IPS-15b (cell line): ENCODE data around the gene MAMLD1.

Source experiments
- H3K27me3 ChIP-seq: one replicate; pipeline ENCODE4 v1.6.1; 2013; ENCODE audit warnings: low read length; ENCODE audit not compliant: control insufficient read depth, insufficient read depth
- H3K36me3 ChIP-seq: one replicate; pipeline ENCODE4 v1.6.1; 2013; ENCODE audit warnings: low read length; ENCODE audit not compliant: control insufficient read depth, insufficient read depth
- H3K4me1 ChIP-seq: one replicate; pipeline ENCODE4 v1.6.1; 2013; ENCODE audit warnings: mild to moderate bottlenecking, low read length; ENCODE audit not compliant: control insufficient read depth, insufficient read depth
- H3K4me3 ChIP-seq: one replicate; pipeline ENCODE4 v1.5.1; 2013; ENCODE audit warnings: low read depth, low read length
- H3K9ac ChIP-seq: one replicate; pipeline ENCODE4 v1.6.1; 2013; ENCODE audit warnings: low read depth, mild to moderate bottlenecking, low read length
- H3K9me3 ChIP-seq: one replicate; pipeline ENCODE4 v1.6.1; 2013; ENCODE audit warnings: mild to moderate bottlenecking, low read length; ENCODE audit not compliant: control insufficient read depth, insufficient read depth

The MAMLD1 gene

GRCh38 chrX:150487369-150488094, 124.4 kb downstream of the MAMLD1 start:
- no peak overlapping the region for H3K9ac ChIP-seq
- no peaks in the 10 kb centered on the region for H3K4me1 ChIP-seq
- H3K36me3 ChIP-seq: no peaks in the 10 kb centered on the region
- no peaks in the 10 kb centered on the region for H3K27me3 ChIP-seq
- no peaks in the 10 kb centered on the region for H3K9me3 ChIP-seq
- no peak overlapping the region for H3K4me3 ChIP-seq

- no peaks in the 10 kb centered on the region for H3K9me3 ChIP-seq
- H3K36me3 ChIP-seq: no peaks in the 10 kb centered on the region
- H3K27me3 ChIP-seq: no peaks in the 10 kb centered on the region
- H3K4me1 ChIP-seq: no peaks in the 10 kb centered on the region
- no peak overlapping the region for H3K4me3 ChIP-seq
- H3K9ac ChIP-seq: no peak overlapping the region
Observed at GRCh38 chrX:150489359-150490015, 126.4 kb downstream of the MAMLD1 start.

GRCh38 chrX:150495496-150495895, 132.4 kb downstream of the MAMLD1 start:
- H3K27me3 ChIP-seq: no peaks in the 10 kb centered on the region
- no peaks in the 10 kb centered on the region for H3K36me3 ChIP-seq
- H3K9me3 ChIP-seq: no peaks in the 10 kb centered on the region
- H3K9ac ChIP-seq: no peak overlapping the region
- no peak overlapping the region for H3K4me3 ChIP-seq
- no peaks in the 10 kb centered on the region for H3K4me1 ChIP-seq

GRCh38 chrX:150499240-150499639, 136.1 kb downstream of the MAMLD1 start:
- no peak overlapping the region for H3K9ac ChIP-seq
- no peaks in the 10 kb centered on the region for H3K4me1 ChIP-seq
- H3K4me3 ChIP-seq: no peak overlapping the region
- H3K9me3 ChIP-seq: peaks cover 3% of the 10 kb centered on the region
- H3K36me3 ChIP-seq: no peaks in the 10 kb centered on the region
- no peaks in the 10 kb centered on the region for H3K27me3 ChIP-seq

- H3K9ac ChIP-seq: no peak overlapping the region
- H3K9me3 ChIP-seq: peaks cover 3% of the 10 kb centered on the region
- no peaks in the 10 kb centered on the region for H3K27me3 ChIP-seq
- H3K4me1 ChIP-seq: peaks cover 10% of the 10 kb centered on the region
- no peaks in the 10 kb centered on the region for H3K36me3 ChIP-seq
- H3K4me3 ChIP-seq: no peak overlapping the region
Observed at GRCh38 chrX:150502091-150502490, 139.0 kb downstream of the MAMLD1 start.

GRCh38 chrX:150502979-150503897, 140.1 kb downstream of the MAMLD1 start:
- peaks cover 10% of the 10 kb centered on the region for H3K4me1 ChIP-seq
- H3K4me3 ChIP-seq: no peak overlapping the region
- no peaks in the 10 kb centered on the region for H3K27me3 ChIP-seq
- H3K9ac ChIP-seq: no peak overlapping the region
- H3K9me3 ChIP-seq: peaks cover 3% of the 10 kb centered on the region
- no peaks in the 10 kb centered on the region for H3K36me3 ChIP-seq

- H3K4me3 ChIP-seq: no peak overlapping the region
- H3K27me3 ChIP-seq: no peaks in the 10 kb centered on the region
- peaks cover 10% of the 10 kb centered on the region for H3K4me1 ChIP-seq
Observed at GRCh38 chrX:150503898-150504219, 140.7 kb downstream of the MAMLD1 start.

GRCh38 chrX:150504397-150505182, 141.5 kb downstream of the MAMLD1 start:
- no peak overlapping the region for H3K9ac ChIP-seq
- peaks cover 3% of the 10 kb centered on the region for H3K9me3 ChIP-seq
- H3K4me3 ChIP-seq: no peak overlapping the region
- no peaks in the 10 kb centered on the region for H3K36me3 ChIP-seq
- peaks cover 10% of the 10 kb centered on the region for H3K4me1 ChIP-seq
- H3K27me3 ChIP-seq: no peaks in the 10 kb centered on the region

More at GRCh38 chrX:150503898-150504219, 140.7 kb downstream of the MAMLD1 start:
- Histone ChIP-seq H3K9me3 (peaks cover 3% of the 10 kb centered on the region), H3K36me3 (no peaks in the 10 kb centered on the region), H3K9ac (no peak overlapping the region)

GRCh38 chrX:150506020-150506419, 142.9 kb downstream of the MAMLD1 start:
- Histone ChIP-seq H3K27me3 (no peaks in the 10 kb centered on the region), H3K4me3 (peak overlapping the region; percentile 37), H3K9me3 (peaks cover 3% of the 10 kb centered on the region), H3K4me1 (peaks cover 10% of the 10 kb centered on the region), H3K36me3 (no peaks in the 10 kb centered on the region), H3K9ac (no peak overlapping the region)

- peaks cover 10% of the 10 kb centered on the region for H3K4me1 ChIP-seq
- H3K27me3 ChIP-seq: no peaks in the 10 kb centered on the region
- H3K4me3 ChIP-seq: peak overlapping the region; percentile 37
- H3K36me3 ChIP-seq: no peaks in the 10 kb centered on the region
- H3K9me3 ChIP-seq: peaks cover 3% of the 10 kb centered on the region
- H3K9ac ChIP-seq: no peak overlapping the region
Observed at GRCh38 chrX:150506486-150506885, 143.4 kb downstream of the MAMLD1 start.

- Histone ChIP-seq H3K9ac (no peak overlapping the region), H3K9me3 (no peaks in the 10 kb centered on the region), H3K4me1 (peaks cover 10% of the 10 kb centered on the region), H3K36me3 (no peaks in the 10 kb centered on the region), H3K27me3 (no peaks in the 10 kb centered on the region), H3K4me3 (peak overlapping the region; percentile 37)
Observed at GRCh38 chrX:150507251-150507856, 144.2 kb downstream of the MAMLD1 start.
